ENCODE results near the gene ERFL. TPM values are rescaled to one million over a fixed set of nuclear protein-coding genes. Genes with fewer than 3 reads are reported as not detected.

The ERFL gene
- total RNA-seq, 2 experiments from 2014 or later: 7.7 to 8.9 TPM

DNA sequence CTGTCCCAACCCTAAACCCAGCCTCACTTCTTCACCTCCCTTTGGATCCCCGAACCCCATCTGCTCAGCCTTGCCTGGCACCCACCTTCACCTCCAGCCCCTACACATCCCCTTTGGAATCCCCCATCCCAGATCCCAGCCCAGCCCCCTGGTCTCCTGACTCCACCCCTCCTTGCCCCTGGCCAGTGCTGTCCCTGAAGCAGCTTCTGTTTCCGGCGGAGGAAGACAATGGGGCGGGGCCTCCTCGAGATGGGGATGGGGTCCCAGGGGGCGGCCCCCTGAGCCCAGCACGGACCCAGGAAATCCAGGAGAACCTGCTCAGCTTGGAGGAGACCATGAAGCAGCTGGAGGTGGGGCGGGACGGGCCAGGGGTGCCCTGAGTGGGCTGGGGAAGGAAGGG is 22.0 kb downstream of the ERFL start:
- POLR2A ChIA-PET: interaction anchor here (1.5 to 8.3 kb wide), 2 partner anchors 18 to 31 kb away, joined by 5 to 92 read pairs; no protein-coding TSS in a partner anchor
- CTCF ChIA-PET: interaction anchor here (1.9 kb wide), 1 partner anchor 33 kb away, joined by 4 read pairs; no protein-coding TSS in a partner anchor
- Mint-ChIP-seq H3K4me1 (ENCODE audit: low read depth) (peaks cover 51% of the 10 kb centered on the region), H3K27me3 (no peaks in the 10 kb centered on the region), H3K4me3 (peak overlapping the region; percentile 52), H3K27ac (peak overlapping the region; percentile 76), H3K9me3 (no peaks in the 10 kb centered on the region), H3K36me3 (ENCODE audit: low read depth) (peaks cover 61% of the 10 kb centered on the region)
- ATAC-seq (ENCODE audit: poor library complexity): no peak
- intact Hi-C loops (cut with DNase I, micrococcal nuclease): no loop called here
- no peak for DNase-seq
- H3K9me3 ChIP-seq (ENCODE audit: control insufficient read depth in 1 of 2, insufficient read depth in 1 of 2, low read length in 2 of 2): no peaks in the 10 kb centered on the region
- peak overlapping the region in 1 of 2 donors; percentile 14 for H3K27ac ChIP-seq (ENCODE audit: low read depth in 1 of 2, low read length in 2 of 2)
- peaks cover 59% of the 10 kb centered on the region for H3K4me1 ChIP-seq (ENCODE audit: insufficient read depth, low read length)
- no peaks in the 10 kb centered on the region for H3K27me3 ChIP-seq (ENCODE audit: control insufficient read depth in 1 of 2, insufficient read depth in 2 of 2, low read length in 2 of 2)
- H3K36me3 ChIP-seq (ENCODE audit: insufficient read depth, low read length): peaks cover 60% of the 10 kb centered on the region
- TF ChIP-seq, protein P1, sequence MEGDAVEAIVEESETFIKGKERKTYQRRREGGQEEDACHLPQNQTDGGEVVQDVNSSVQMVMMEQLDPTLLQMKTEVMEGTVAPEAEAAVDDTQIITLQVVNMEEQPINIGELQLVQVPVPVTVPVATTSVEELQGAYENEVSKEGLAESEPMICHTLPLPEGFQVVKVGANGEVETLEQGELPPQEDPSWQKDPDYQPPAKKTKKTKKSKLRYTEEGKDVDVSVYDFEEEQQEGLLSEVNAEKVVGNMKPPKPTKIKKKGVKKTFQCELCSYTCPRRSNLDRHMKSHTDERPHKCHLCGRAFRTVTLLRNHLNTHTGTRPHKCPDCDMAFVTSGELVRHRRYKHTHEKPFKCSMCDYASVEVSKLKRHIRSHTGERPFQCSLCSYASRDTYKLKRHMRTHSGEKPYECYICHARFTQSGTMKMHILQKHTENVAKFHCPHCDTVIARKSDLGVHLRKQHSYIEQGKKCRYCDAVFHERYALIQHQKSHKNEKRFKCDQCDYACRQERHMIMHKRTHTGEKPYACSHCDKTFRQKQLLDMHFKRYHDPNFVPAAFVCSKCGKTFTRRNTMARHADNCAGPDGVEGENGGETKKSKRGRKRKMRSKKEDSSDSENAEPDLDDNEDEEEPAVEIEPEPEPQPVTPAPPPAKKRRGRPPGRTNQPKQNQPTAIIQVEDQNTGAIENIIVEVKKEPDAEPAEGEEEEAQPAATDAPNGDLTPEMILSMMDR (IDR thresholded peaks at IDR 0.05): no peak
- no peak overlapping the region for H3K4me3 ChIP-seq (ENCODE audit: low read length)

DNA sequence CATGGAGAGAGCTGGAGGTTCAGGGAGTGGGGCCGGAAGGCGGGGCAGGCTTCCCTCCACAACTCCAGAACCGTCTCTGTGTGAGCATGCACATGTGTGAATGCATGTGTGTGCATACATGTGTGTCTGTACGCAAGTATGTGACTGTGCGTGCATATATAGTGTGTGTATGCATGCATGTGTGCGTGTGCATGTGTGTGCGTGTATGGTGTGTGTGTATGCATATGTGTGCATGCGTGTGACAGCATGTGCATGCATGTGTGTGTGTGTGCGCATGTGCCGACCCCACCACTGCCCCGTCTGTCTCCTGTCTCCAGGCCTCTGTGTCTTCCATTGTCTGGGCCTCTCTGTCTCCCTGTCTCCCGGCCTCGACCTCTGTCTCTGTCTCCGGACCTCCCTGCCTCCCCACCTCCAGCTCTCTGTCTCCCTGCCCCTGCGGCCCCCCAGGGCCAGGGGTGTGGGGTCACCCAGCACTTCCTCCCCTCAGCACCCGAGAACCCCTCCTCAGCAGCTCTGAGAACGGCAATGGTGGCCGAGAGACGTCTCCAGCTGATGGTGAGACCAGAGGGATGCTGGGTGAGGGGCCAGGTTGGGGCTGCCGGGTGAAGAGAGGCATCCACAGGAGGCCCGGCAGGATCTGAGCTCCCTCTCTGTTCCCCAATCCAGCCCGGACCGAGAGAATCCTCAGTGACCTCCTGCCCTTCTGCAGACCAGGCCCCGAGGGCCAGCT is 22.8 kb downstream of the ERFL start:
- ATAC-seq (ENCODE audit: poor library complexity) (no peak), DNase-seq (no peak)
- Histone ChIP-seq H3K4me3 (ENCODE audit: low read length) (no peak overlapping the region), H3K27me3 (ENCODE audit: control insufficient read depth in 1 of 2, insufficient read depth in 2 of 2, low read length in 2 of 2) (no peaks in the 10 kb centered on the region), H3K9me3 (ENCODE audit: control insufficient read depth in 1 of 2, insufficient read depth in 1 of 2, low read length in 2 of 2) (no peaks in the 10 kb centered on the region), H3K27ac (ENCODE audit: low read depth in 1 of 2, low read length in 2 of 2) (no peak overlapping the region), H3K36me3 (ENCODE audit: insufficient read depth, low read length) (peaks cover 64% of the 10 kb centered on the region), H3K4me1 (ENCODE audit: insufficient read depth, low read length) (peaks cover 52% of the 10 kb centered on the region)
- Mint-ChIP-seq H3K27ac (peak overlapping the region; percentile 59), H3K4me3 (no peak overlapping the region), H3K36me3 (ENCODE audit: low read depth) (peaks cover 68% of the 10 kb centered on the region), H3K27me3 (no peaks in the 10 kb centered on the region), H3K4me1 (ENCODE audit: low read depth) (peaks cover 44% of the 10 kb centered on the region), H3K9me3 (no peaks in the 10 kb centered on the region)
- intact Hi-C loops (cut with DNase I, micrococcal nuclease): no loop called here
- ChIA-PET CTCF (interaction anchor here (1.9 kb wide), 1 partner anchor 32 kb away, joined by 4 read pairs; no protein-coding TSS in a partner anchor), POLR2A (interaction anchor here (1.5 to 8.3 kb wide), 3 partner anchors 17 to 45 kb away, joined by 4 to 92 read pairs (median 5); partner anchors contain the start of gene RPS19)
- TF ChIP-seq, protein P1 (IDR thresholded peaks at IDR 0.05): no peak

DNA sequence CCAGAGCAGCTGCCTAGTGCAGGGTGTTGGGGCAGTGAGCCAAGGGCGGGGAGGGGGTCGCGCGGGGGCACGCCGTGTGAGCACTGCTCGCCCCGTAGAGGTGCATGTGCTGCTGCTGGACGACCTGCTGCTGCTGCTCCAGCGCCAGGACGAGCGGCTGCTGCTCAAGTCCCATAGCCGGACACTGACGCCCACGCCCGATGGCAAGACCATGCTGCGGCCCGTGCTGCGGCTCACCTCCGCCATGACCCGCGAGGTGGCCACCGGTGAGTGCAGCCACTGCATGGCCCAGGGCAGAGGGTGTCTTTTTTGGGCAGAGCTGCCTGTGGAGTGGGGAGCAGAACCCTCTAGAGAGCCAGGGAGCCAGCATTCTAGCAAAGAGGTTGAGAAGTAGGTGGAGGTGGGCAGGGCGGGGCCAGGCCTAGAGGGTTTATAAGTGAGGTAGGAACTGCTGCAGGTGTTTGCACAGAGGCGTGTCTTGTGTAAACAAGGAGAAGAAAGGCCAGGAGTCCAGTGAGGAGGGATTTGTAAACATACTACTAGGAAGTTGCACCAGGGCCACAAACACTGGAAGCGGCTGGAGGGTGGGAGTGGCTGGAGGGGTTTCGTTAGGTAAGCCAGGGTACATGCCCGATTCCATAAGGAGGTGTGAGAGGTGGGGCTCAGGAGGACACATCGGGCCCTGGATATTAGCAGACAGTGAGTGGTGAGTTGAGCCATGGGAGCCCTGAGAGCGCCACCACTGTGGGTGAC is 24.0 kb downstream of the ERFL start:
- Histone ChIP-seq H3K4me3 (ENCODE audit: low read length) (no peak overlapping the region), H3K9me3 (ENCODE audit: control insufficient read depth in 1 of 2, insufficient read depth in 1 of 2, low read length in 2 of 2) (no peaks in the 10 kb centered on the region), H3K27me3 (ENCODE audit: control insufficient read depth in 1 of 2, insufficient read depth in 2 of 2, low read length in 2 of 2) (no peaks in the 10 kb centered on the region), H3K36me3 (ENCODE audit: insufficient read depth, low read length) (peaks cover 74% of the 10 kb centered on the region), H3K4me1 (ENCODE audit: insufficient read depth, low read length) (peaks cover 48% of the 10 kb centered on the region), H3K27ac (ENCODE audit: low read depth in 1 of 2, low read length in 2 of 2) (no peak overlapping the region)
- peaks cover 79% of the 10 kb centered on the region for H3K36me3 Mint-ChIP-seq (ENCODE audit: low read depth)
- no peak for DNase-seq
- TF ChIP-seq, protein P1 (IDR thresholded peaks at IDR 0.05): no peak
- H3K27ac Mint-ChIP-seq: no peak overlapping the region
- CTCF ChIA-PET: no interaction called here
- H3K9me3 Mint-ChIP-seq: no peaks in the 10 kb centered on the region
- H3K4me1 Mint-ChIP-seq (ENCODE audit: low read depth): peaks cover 52% of the 10 kb centered on the region
- no peaks in the 10 kb centered on the region for H3K27me3 Mint-ChIP-seq
- ATAC-seq (ENCODE audit: poor library complexity): no peak
- no peak overlapping the region for H3K4me3 Mint-ChIP-seq
- intact Hi-C loops (cut with DNase I, micrococcal nuclease): no loop called here
- POLR2A ChIA-PET: interaction anchor here (1.6 to 8.3 kb wide), 5 partner anchors 16 to 44 kb away, joined by 4 to 92 read pairs (median 31); partner anchors contain the start of genes ARHGEF1 and RPS19

Measured in CD4-positive, alpha-beta T cell (primary cell).